GM23248 (cell line): Measurements from ENCODE around the gene GPR22.

Experiments
- EZH2 ChIP-seq: fragments of 200-600 bp; sonication (generic); IDR thresholded peaks from 2 replicates; pipeline ENCODE4 v1.6.1; 2018; ENCODE audit warnings: antibody characterized with exemption, mild to moderate bottlenecking; ENCODE audit not compliant: insufficient read depth, poor library complexity, severe bottlenecking
- EZH2phosphoT487 ChIP-seq: fragments of 200-600 bp; sonication (generic); IDR thresholded peaks from 2 replicates; pipeline ENCODE4 v1.6.1; 2018; ENCODE audit warnings: antibody characterized with exemption, moderate library complexity, mild to moderate bottlenecking, low read depth; ENCODE audit not compliant: insufficient read depth

- TF ChIP-seq EZH2phosphoT487 (no peak), EZH2 (no peak)
These were observed 31.7 kb downstream of the GPR22 start for GRCh38 chr7:107501593-107501992.
